ENCODE data around the gene KLC1. TPM values are rescaled to one million over a fixed set of nuclear protein-coding genes. Genes with fewer than 3 reads are reported as not detected.
"Not testable (repeated sequence)": the region's sequence is repeated elsewhere in the genome, so short reads cannot be mapped to it uniquely, and the experiment has no call there.

KLC1 gene
- total RNA-seq, 1 donor from 2014 or later = 277 TPM

DNA sequence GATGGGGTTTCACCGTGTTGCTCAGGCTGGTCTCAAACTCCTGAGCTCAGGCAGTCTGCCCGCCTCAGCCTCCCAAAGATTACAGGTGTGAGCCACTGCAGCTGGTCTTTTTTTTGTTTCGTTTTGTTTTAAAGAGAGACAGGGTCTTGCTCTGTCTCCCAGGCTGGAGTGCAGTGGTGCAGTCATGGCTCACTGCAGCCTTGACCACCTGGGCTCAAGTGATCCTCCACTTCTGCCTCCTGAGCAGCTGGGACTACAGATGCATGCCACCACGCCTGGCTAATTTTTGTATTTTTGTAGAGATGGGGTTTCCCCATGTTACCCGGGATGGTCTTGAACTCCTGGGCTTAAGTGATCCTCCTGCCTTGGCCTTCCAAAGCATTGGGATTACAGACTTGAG is 62.6 kb downstream of the KLC1 start:
- not testable (repeated sequence) for DNase-seq

DNA sequence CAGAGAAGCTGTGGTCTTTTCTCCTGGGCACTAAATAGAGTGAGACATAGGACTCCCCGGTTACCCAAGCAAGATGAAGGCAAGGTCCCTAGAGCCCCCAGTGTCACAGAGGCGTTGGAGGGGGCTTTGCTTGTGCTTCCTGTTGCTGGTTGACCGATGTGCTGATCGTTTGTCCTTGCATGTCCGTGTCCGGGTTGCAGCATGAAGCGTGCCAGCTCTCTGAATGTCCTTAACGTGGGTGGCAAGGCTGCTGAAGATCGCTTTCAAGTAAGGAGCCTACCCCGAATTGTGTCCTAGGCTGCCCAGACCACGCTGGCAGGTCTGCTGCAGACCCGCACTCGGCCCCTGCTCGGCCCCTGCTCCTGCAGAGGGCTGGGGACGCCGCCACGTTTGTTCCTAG is 63.1 kb downstream of the KLC1 start:
- no peak for DNase-seq

DNA sequence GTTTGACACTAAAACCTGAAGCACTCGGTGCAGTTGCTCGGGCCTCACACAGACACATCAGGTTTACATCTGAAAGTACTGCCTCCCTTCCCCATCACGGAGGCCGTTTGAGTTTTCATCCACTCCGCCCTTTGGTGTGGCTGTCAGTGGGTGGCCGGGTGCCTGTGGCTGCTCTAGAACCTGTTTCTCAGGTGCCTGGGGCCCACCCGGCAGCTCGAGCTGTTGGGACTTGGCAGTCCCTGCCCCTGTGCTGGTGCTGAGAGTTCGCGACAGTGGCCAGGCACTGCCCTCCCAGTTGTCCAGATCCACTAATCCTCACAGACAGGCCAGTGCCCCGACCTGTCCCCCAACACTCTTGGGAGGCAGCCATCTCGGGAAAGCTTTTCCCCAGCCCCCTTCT is 63.9 kb downstream of the KLC1 start:
- no peak for DNase-seq

DNA sequence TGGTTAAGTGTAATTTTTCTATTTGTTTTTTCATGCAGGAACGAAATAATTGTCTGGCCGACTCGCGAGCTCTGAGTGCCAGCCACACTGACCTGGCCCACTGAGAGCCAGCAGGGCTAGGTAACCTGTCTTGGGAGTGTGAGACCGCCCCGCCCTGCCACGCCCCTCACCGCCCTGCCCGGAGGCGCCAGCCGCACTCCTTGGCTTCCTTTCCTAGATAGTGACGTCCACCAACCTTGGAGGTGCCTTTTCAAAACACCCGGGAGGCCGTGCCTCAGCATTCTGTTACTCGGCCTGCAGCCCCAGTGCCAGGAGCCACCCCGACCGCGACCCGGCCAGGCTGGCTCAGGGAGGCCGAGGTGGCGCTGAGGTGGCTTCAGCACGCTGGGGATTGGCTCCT is 64.5 kb downstream of the KLC1 start:
- DNase-seq = no peak

DNA sequence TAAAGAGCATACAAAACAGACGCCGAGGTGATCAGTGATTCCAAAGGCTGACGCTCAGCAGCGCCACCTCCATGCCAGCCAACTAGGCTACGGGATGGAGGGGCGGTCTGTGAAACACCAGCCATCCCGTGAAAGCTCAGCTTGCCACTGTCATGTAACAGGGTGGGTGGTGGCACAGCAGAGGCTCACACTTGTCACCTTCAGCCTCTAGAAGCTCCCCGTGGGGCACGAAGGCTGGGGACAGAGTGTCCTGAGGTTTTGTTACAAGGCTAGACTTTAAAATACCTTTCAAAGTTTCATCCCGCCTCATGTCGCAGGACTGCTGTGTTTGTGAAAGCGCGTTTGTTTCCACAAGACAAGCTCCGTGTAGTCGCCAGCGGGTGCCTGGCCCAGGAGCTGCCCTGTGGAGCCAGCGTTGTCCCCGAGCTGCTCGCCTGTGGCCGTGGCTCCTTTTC is 65.6 kb downstream of the KLC1 start:
- DNase-seq = no peak

DNA sequence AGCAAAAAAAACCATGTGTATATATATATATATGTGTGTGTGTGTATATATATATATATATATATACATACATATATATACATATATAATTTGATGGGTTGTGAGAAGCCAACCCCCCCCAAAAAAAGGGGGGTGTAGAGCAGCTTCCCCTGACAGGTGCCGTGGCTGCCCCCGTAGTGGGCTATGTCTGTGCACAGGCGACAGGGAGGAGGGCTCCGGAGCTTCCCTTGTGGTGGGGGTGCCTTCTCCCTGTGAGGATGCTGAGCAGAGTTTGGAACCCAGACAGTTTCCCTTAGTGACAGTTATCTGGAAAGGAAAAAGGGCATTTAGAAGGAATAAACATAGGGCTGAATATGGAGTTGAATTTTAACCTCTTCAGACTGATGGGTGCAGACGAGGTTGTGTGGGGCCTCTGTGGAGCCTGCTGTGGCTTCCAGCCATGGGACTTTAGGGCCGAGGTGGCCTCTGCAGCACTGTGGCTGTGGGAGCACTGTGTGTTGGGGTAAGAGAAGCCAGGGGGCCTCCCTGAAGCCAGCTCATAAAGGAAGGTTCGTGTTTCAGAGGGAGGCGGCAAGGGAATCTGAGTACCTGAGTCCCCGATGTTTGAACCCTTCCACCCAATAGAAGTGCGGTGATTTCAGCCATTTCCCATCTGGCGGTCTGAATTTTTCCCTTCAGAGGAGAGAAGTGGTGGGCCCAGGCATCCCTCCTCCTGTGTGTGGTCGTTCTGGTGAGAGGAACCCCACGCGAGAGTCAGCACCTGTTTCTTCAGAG is 66.5 kb downstream of the KLC1 start:
- no peak for DNase-seq

DNA sequence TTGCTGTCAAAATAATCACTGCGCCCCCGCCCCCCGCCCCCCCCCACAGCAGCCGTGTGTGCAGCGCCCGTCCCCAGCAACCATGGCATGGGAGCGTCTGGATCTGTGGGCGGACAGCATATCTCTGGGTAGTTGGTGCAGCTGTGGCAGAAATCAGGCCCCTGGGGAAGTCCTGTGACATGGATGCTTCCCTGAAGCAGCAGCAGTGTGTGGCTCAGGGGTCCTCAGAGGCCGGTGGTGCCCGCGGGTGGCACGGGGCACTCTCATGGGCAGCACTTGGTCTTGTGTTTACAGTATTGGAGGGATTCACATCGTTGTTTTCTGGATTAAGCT is 67.0 kb downstream of the KLC1 start:
- no peak for DNase-seq

DNA sequence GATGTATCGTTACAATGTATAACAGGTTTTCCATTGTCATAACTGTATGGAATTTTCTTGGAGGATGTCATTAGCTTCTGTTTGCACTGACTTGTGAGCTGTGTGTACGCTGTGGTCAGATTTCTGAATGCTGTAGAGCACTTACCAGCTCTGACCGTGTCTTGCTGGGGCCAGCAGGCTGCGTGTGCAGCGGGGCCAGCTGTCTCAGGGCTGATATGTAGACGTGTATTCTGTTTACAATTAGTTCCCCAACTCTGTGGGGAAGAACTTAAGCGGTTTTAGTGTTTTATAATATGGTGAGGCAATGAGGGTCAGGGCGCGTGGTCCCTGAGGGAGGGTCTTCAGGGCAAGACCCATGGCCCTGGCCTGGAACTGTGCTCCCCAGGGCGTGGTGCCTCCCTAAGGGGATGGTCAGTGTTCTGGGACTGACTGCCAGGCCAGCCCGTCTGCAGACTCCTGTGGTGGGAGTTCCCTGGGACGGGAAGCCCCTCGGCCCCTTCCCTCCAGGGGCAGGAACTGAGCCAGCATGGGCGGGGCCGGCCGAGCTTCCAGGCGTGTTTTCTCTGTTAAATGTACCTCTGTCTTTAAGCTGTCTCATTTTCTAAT is 67.6 kb downstream of the KLC1 start:
- peak; percentile 43 for DNase-seq

DNA sequence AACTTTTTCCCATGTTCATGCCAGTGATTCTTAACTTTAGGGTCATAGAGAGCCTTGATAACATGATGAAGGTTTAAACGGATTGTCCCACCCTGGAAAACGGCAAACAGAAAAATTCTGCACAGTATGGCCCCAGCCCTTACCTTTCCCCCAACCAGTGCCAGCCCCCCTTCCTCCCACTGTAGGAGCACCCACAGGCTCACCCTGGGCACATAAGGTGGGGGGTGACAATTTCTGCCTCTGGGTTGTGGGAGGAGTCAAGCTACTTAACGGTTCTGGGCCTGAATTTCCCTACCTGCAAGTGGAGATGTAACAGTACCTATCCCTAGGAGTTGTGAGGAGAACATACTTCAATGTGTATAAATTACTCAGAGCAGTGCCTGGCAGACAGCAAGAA is 68.2 kb downstream of the KLC1 start:
- DNase-seq = no peak

DNA sequence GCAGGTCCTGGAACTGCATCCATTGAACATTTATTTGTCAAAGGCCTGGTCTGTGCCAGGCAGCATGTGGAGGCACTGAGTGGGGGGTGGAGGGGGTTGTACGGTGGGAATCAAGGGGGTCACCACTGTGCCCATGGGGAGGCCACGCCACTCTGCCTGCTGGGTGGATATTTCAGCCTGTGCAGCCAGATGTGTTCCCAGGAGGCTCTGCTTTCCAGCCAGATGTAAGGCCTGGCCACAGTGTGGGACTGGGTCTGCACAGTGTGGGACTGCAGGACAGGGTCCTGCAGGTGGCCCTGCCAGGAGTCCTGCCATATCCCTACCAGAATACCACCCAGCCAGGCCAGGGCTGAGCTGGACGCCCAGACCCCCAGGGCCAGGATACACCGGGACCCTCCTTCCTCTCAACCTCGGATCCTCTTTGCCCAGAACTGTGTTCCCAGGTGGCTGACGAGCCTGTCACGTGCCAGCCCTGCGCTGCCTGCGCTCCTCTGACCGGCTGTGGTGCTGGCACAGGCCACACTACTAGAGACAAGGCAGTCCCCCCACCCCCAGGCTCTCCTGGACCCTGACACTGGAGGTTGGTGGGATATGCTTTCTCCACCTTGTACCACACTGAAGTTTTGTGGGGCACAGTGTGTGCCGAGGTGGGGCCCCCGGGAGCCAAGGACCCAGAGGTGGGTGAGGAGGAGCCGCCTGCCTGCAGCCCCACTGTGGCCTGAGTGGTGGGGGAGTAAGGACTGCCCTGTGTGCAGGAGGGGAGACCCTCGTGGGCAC is 68.8 kb downstream of the KLC1 start:
- DNase-seq = no peak

DNA sequence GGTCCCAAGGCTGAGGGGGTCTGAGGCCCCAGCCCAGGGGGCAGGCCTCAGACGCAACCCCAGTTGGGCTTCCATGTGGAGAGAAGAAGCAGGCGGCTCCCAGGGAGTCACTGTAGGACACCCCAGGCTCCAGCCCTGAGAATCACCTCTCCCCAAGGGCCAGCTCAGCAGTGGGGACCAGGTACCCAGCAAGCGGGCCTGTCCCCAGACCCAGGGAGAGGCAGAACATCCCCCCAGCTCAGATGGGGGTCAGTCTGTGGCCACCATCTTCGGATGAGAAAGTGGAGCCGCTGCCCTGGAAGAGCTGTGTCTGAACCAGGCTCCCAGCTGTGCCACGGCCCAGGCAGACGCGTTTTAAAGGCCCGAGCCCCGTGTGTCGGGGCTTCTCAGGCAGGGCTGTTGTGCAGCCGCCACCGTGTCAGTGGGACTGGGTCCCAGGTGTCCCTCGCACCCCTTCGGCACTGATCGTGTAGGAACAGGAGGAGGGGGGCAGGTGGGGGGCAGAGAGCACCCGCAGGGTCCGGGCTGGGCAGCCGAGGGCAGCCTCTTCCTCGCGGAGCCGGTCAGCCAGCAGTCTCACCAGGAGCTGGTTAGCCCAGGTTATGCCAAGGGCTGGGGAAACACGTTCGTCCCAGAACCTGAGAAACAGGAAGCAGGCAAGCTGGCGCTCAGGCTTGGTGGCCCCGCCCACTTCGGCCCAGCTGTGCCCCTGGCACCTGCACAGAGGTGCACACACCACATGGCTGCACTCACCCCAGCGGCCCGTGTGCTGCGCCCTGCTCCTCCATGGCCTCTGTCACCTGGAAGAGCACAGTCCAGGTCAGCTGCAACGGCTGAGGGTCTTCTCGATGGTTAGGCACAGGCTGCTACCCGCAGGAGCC is 69.6 kb downstream of the KLC1 start:
- DNase-seq = no peak

DNA sequence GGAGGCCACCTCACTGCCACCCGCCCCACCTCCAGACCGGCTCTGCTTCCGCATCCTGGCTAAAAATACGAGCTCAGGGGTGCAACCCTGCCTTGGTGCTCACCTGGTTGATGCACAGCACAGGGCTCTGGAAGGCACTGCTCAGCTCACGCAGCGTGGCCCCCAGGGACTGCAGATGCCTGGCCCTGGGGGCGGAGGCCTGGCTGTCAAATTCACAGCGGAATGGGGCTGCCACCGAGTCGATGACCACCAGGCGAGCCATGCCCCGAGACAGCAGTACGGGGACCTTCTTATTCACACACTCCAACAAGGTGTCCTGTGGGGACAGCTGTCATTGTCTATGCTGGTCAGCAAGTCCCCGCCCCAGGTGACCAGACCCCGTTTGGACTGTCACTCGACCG is 70.2 kb downstream of the KLC1 start:
- no peak for DNase-seq

DNA sequence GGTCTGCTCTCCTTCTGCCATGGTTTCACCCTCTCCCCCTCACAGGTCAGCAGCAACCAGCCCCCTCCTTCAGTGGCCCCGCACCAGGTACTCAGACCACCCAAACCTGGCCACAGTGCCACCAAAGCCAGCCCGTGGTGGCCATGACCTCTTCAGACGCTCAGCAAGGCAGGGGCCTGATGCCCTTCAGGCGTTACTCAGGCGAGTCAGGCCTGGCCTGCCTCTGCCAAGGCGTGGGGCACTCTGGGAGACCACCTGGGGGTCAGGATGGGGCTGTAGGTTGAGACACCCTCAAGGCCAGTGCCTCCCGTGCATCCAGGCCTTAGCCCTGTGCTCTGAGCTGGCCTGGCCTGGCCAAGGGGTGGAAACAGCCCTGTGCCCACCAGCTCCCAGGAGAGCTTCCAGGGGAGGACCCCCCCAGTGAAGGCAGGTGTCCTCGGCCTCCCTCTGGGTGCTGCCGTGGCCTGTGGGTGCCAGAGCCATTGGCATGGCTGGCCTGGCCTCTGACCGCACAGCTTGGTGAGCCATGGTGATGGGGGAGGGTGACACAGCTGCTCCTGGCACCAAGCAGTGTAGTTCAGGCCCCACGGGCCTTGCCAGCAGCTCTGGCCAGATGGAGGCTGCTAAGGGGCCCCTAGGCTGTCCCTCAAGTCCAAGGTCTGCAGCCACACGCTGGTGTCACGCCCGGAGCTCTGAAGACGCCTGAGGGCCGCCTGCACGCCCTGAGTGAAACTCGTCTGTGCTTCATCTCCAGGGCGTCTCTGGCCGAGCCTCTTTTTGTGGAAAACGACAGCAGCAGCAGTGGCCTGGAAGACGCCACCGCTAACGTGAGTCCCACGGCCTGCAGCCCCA is 71.1 kb downstream of the KLC1 start:
- DNase-seq = no peak

DNA sequence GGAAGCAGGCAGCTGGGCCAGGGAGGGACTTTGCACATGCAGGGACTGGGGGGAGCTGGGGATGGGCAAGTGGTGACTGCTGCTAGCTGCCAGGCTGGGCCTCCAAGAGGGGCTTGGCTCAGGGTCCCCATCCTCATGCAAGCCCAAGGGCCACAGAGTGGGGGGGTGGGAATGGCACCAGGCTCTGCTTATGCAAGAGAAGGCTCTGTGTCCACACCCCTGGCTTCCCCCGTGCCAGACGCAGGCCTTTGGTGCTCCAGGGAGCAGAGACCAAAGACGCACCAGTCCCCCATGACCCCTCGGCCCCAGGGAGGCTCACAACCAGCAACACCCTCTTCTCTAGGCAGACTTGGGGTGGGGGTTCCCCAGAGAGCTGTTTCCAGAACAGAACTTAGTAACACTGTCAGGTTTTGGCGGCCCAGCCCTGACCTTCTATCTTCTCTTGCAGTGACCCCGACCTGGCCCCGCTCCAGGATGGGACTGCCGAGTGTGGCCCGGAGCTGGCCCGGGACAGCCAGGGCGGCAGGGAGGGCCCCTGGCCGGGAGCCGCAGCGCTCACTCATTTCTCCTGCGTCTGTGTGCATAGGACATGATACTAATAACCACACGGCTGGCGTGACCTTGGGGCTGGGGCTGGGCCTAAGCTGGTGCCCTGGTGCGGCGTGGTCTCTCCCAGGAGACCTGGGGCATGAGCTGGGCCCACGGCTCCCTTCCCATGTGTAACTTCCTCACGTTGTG is 71.9 kb downstream of the KLC1 start:
- DNase-seq = no peak

DNA sequence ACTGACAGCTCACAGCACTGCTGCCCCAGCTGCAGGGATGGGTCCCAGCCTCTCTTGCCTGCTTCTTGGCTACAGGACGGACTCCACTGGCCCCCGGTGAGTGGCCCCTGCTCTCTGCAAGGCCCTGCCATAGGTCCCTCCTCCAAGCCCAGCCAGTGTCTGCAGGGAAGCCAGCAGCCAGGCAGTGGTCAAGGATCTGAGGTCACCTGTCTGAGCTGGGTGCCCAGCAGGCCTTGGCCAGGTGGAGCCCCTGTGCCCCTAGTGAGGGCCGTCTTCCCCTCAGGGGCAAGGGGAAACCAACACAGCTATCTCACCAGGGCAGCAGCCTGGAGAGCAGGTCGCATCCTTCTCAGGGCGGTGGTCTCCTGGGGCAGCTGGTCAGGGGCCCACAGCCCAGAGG is 73.1 kb downstream of the KLC1 start:
- DNase-seq = no peak

DNA sequence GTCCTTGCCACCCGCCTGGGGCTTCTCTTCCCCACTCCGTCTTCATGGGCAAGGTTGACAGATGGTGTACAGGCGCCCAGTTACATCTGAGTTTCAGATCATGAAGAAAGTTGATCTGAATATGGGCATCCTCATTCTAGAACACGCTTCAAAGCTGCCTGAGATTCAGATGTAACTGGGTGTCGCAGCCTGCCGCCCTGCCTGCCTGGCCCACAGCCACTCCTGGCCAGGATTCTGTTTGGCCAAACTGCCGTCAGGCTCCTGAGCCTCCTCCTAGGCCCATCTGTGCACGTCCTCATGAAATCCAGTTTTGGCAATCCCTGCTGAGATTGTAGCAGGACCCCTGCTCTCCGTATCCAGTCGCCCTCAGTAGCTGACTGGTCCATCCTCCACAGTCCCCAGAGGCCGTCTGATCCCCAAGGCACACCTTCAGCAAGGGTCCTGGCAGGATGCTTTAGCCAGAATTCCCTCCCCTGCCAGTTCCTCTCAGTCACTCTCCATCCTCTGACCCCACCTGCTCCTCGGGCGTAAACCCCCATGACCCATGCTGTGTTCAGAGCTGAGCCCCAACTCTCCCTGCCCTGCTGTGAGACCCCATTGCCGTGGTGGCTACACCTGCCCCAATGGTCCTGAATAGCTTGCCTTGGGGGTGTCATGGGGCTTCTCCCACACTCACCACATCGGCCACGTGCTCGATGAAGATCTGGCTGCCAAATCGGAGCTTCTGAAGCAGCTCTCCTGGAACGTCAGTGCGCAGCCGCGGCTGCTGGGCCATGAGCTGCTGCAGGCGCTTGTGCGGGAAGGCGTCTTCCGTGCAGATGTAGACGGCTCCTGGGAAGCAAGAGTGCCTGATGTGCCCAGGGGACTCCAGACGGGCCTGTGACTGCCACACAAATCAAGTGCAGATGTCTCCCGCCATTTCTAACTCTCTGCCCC is 73.8 kb downstream of the KLC1 start:
- no peak for DNase-seq

DNA sequence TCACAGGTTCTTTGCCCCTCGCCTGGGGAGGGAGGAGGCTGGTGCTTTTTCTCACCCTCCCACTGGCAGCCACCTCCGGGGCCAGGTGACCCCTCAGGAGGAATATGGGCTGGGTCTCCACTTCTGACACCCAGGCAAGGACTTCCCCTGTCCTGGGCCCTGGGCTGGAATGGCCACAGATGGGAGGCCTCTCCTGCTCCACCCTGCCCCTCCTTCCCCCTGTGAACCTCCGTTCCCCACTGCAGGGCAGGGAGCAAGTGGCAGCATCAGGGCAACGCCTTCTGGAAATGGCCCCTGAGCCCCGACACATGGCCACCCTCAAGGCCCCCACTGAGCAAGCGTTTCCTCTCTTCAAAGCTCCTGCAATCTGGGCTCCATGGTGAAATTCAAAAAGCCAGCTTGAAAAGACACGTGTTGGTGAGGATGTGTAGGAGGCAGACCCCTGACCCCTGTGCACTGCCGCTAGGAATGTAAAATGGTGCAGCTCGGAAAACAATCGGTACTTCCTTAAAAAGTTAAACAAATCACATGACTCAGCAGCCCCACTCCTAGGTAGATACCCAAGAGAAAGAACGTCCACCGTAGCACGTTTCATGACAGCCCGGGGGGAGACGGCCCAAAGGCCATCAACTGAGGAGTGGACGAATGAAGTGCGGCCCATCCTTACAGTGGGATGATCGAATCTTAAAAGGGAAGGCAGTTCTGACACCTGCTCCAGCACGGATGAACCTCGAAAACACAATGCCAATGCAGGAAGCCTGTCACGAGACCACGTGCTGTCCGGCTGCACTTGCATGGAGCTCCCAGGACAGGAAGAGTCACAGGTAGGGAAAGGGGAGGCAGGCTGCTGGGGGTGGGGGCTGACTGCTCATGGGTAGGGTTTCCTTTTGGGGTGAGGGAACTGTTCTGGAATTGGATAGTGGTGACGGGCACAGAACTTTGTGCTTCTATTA is 74.7 kb downstream of the KLC1 start:
- DNase-seq = peak; percentile 87

DNA sequence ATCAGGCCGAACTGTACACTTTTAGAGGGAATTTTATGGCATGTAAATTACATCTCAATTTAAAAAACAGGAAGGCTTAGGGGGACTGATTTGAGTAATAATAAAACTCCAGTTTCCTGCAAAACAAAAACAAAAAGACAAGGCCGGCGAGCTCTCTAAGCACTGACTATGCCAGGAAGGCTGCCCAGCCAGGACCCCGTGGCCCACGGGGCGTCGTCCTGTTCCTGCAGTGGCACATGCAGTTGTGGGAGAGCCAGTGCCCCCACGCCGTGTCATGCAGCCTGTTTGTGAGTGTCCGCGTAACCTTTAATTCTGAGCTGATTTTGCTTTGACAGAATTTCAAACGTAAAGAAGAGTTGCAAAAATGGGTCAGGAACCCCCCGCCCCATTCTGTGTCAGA is 75.7 kb downstream of the KLC1 start:
- DNase-seq = peak; percentile 57

DNA sequence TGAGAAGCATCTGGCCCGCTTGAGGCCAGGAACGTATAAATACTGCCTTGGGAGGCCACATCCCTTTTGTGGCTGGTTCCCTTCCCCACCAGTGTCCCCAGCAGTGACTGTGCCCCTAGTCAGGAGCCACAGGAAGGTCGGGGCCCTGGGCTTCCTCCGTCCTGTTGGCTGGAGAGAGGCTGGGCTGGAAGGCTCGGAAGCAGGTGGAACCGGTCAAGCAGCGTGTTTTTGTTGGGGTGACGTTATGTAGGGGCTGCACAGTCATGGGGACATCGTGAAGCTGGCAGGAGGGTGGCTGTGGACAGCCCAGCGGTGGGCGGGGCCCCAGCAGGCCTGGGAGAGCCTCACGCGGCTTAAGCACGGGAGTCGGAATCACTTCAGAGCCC is 76.1 kb downstream of the KLC1 start:
- peak; percentile 94 for DNase-seq
